Spleen (tissue), 11 donors: ENCODE results near the gene SUSD6. TPM values are rescaled to one million over a fixed set of nuclear protein-coding genes. Genes with fewer than 3 reads are reported as not detected.
A peak's percentile ranks its signal among the peaks of the same experiment; 100 is the strongest.
"Not testable (repeated sequence)": the region's sequence is repeated elsewhere in the genome, so short reads cannot be mapped to it uniquely, and the experiment has no call there.

Experiments used
- DNase-seq: peaks from one replicate; pipeline ENCODE4 v3.0.0-alpha.2; 2020
- H3K27ac ChIP-seq, 8 donors: fragments of 200-600 bp; sonication (generic) in 7 of 8; 1 replicate in 4 of 8; 2 replicates in 4 of 8; pipeline versions ENCODE4 v1.5.0 to v1.8.0; 2016 to 2021; ENCODE audit warnings: inconsistent platforms in 4 of 8, mild to moderate bottlenecking in 4 of 8, moderate library complexity in 1 of 8
- H3K27me3 ChIP-seq, 7 donors: fragments of 200-600 bp; sonication (generic) in 6 of 7; replicated peaks in 1 of 7; 1 replicate in 4 of 7; 2 replicates in 3 of 7; pipeline versions ENCODE4 v1.5.0 to v1.8.0; 2016 to 2021; ENCODE audit warnings: inconsistent platforms in 3 of 7, mild to moderate bottlenecking in 1 of 7
- H3K36me3 ChIP-seq, 6 donors: fragments of 200-600 bp; sonication (generic) in 5 of 6; 1 replicate in 4 of 6; 2 replicates in 2 of 6; pipeline versions ENCODE4 v1.5.0 to v1.8.0; 2016 to 2021; ENCODE audit warnings: inconsistent platforms in 2 of 6
- H3K4me1 ChIP-seq, 6 donors: fragments of 200-600 bp; sonication (generic) in 5 of 6; 1 replicate in 3 of 6; 2 replicates in 3 of 6; pipeline versions ENCODE4 v1.5.0 to v1.8.0; 2016 to 2021; ENCODE audit warnings: inconsistent platforms in 3 of 6
- H3K4me3 ChIP-seq, 8 donors: fragments of 200-600 bp; sonication (generic) in 7 of 8; 1 replicate in 4 of 8; 2 replicates in 4 of 8; pipeline versions ENCODE4 v1.5.0 to v1.8.0; 2016 to 2021; ENCODE audit warnings: inconsistent platforms in 4 of 8, mild to moderate bottlenecking in 4 of 8, moderate library complexity in 2 of 8
- H3K9me3 ChIP-seq, 8 donors: fragments of 200-600 bp; sonication (generic) in 7 of 8; 1 replicate in 4 of 8; 2 replicates in 4 of 8; pipeline versions ENCODE4 v1.5.0 to v1.8.0; 2016 to 2021; ENCODE audit warnings: inconsistent platforms in 4 of 8
- CTCF ChIP-seq, 11 experiments: fragments of 200-600 bp in 7 of 11; fragments of 450-650 bp in 4 of 11; sonication (generic) in 4 of 11; IDR thresholded peaks in 8 of 11; conservative IDR thresholded peaks in 3 of 11; 1 replicate in 7 of 11; 2 replicates in 4 of 11; pipeline versions ENCODE4 v1.4.0 to v1.8.0; 2016 to 2021; ENCODE audit warnings: antibody characterized with exemption in 11 of 11, inconsistent platforms in 4 of 11, mild to moderate bottlenecking in 1 of 11
- POLR2A ChIP-seq, 3 donors: fragments of 450-650 bp; IDR thresholded peaks; one replicate each; pipeline ENCODE4 v1.5.1; 2017; ENCODE audit warnings: antibody characterized with exemption in 3 of 3, mild to moderate bottlenecking in 1 of 3
- POLR2AphosphoS5 ChIP-seq, 3 donors: sonication (generic); formaldehyde crosslinking; IDR thresholded peaks; one replicate each; pipeline ENCODE4 v1.5.1; 2017; ENCODE audit warnings: antibody characterized with exemption in 3 of 3
- WGBS, 5 donors: extraction: QIAGEN DNeasy Blood & Tissue Kit in 3 of 5; methylation state at CpG; one replicate each; pipeline versions ENCODE4 v1.1.5 to v1.1.7; 2013 to 2018; 5-methylcytosine and 5-hydroxymethylcytosine counted together
- intact Hi-C: fragments of 100-400 bp; cut with DNase I; formaldehyde crosslinking; loops from one replicate; pipeline ENCODE4 v1.15.0; 2023; ENCODE audit warnings: low total_unique reads
- polyA plus RNA-seq, 3 donors: library from polyadenylated mRNA; stranded (reverse); fragments of 200-250 nt; gene quantifications; one replicate each; pipeline ENCODE4 v1.2.1, GENCODE V29; 2013
- total RNA-seq, 7 donors: library from RNA; depleted of rRNA in 3 of 7; stranded (reverse); fragments of >200 nt in 3 of 7; fragmentation: NEBNext Ultra II Directional in 4 of 7; extraction: Animal tissue kit (Norgen Biotek cat#: 25700) in 4 of 7; gene quantifications; one replicate each; pipeline versions ENCODE4 v1.1.0 to v1.2.1, GENCODE V29; 2016 to 2021
- donor health status: healthy with polysubstance abuse.
- donor health status: DM: no; HTN: no; CAD: no; lungs with moderate emphysema.
- donor health status: DM: no; HTN: no; CAD: no.
- donor health status: Bipolar disorder and iron deficiency.
- donor health status: healthy.
- donor health status: DM: no; HTN: no; CAD: no.
- donor health status: DM: yes; HTN: yes; CAD: no.

The SUSD6 gene
- total and polyA plus RNA-seq, 10 donors: 10.7 to 120 (median 86.4) TPM

- H3K27me3 ChIP-seq: no peaks in the 10 kb centered on the region
- TF ChIP-seq CTCF (IDR thresholded peaks at IDR 0.05 in 8 of 11, conservative IDR thresholded peaks at IDR 0.05 in 3 of 11): no peak
- peak; percentile 41 to 64 (median 62) for TF ChIP-seq POLR2AphosphoS5 (IDR thresholded peaks at IDR 0.05)
- peak overlapping the region in 1 of 8 donors; percentile 31 for H3K4me3 ChIP-seq
- peak; percentile 79 for DNase-seq
- WGBS, 5 donors: 37 to 48% (median 46%) methylated on average over 3 of the region's 3 CpGs
- peaks cover 68 to 100% (median 81%) of the 10 kb centered on the region in 6 donors for H3K4me1 ChIP-seq
- peak overlapping the region in 7 of 8 donors; percentile 52 to 84 (median 66) for H3K27ac ChIP-seq
- H3K9me3 ChIP-seq: peaks cover 0 to 23% (median 21%) of the 10 kb centered on the region in 8 donors
- intact Hi-C loops: loop anchor here (10.0 kb wide), 1 partner anchor 47 kb away; no protein-coding TSS in a partner anchor
- H3K36me3 ChIP-seq: peaks cover 0 to 18% (median 3%) of the 10 kb centered on the region in 6 donors
Observed at GRCh38 chr14:69637503-69638031, 26.2 kb downstream of the SUSD6 start.

GRCh38 chr14:69640931-69641330 is 29.5 kb downstream of the SUSD6 start:
- Histone ChIP-seq H3K9me3 (peaks cover 0 to 29% (median 24%) of the 10 kb centered on the region in 8 donors), H3K27ac (peak overlapping the region in 1 of 8 donors; percentile 41), H3K27me3 (no peaks in the 10 kb centered on the region), H3K36me3 (peaks cover 0 to 22% (median 3%) of the 10 kb centered on the region in 6 donors), H3K4me3 (no peak overlapping the region), H3K4me1 (peaks cover 60 to 100% (median 80%) of the 10 kb centered on the region in 6 donors)
- DNase-seq: no peak
- TF ChIP-seq POLR2A (IDR thresholded peaks at IDR 0.05) (no peak), CTCF (IDR thresholded peaks at IDR 0.05 in 8 of 11, conservative IDR thresholded peaks at IDR 0.05 in 3 of 11) (no peak), POLR2AphosphoS5 (IDR thresholded peaks at IDR 0.05) (no peak)
- WGBS, 5 donors: 97 to 100% (median 100%) methylated on average over 1 of the region's 1 CpG
- intact Hi-C loops: no loop called here

- H3K4me3 ChIP-seq, DNase-seq, H3K27me3 ChIP-seq, intact Hi-C loops: not testable (repeated sequence)
- Histone ChIP-seq H3K27ac (peak overlapping the region in 7 of 8 donors; percentile 25 to 85 (median 70)), H3K9me3 (peaks cover 0 to 29% (median 24%) of the 10 kb centered on the region in 8 donors), H3K36me3 (peaks cover 0 to 22% (median 3%) of the 10 kb centered on the region in 6 donors), H3K4me1 (peaks cover 47 to 100% (median 79%) of the 10 kb centered on the region in 6 donors)
- 60 to 81% (median 66%) methylated on average over 7 of the region's 7 CpGs for WGBS, 5 donors
Observed at GRCh38 chr14:69642212-69642793, 30.9 kb downstream of the SUSD6 start.

- intact Hi-C loops: no loop called here
- 43 to 63% (median 57%) methylated on average over 5 of the region's 5 CpGs for WGBS, 5 donors
- H3K36me3 ChIP-seq: peaks cover 0 to 22% (median 3%) of the 10 kb centered on the region in 6 donors
- no peak for DNase-seq
- H3K4me1 ChIP-seq: peaks cover 49 to 100% (median 79%) of the 10 kb centered on the region in 6 donors
- TF ChIP-seq POLR2AphosphoS5 (IDR thresholded peaks at IDR 0.05) (peak in 1 of 3 donors; percentile 14), POLR2A (IDR thresholded peaks at IDR 0.05) (no peak)
- H3K27ac ChIP-seq: peak overlapping the region; percentile 29 to 85 (median 74)
- peaks cover 0 to 29% (median 24%) of the 10 kb centered on the region in 8 donors for H3K9me3 ChIP-seq
- H3K4me3 ChIP-seq: peak overlapping the region in 1 of 8 donors; percentile 44
- H3K27me3 ChIP-seq: no peaks in the 10 kb centered on the region
Observed at GRCh38 chr14:69643430-69644200, 32.2 kb downstream of the SUSD6 start.
